HG03060 (cell line): ENCODE data around the gene DYTN.
"Not testable (repeated sequence)": the region's sequence is repeated elsewhere in the genome, so short reads cannot be mapped to it uniquely, and the experiment has no call there.

ENCODE experiments used
- ATAC-seq: cut with Tn5 transposase; IDR thresholded peaks from one replicate; pipeline ENCODE4 v1.9.1; 2021; ENCODE audit warnings: low read depth, moderate number of reproducible peaks; ENCODE audit not compliant: unreplicated experiment

Gene DYTN

GRCh38 chr2:206718296-206718695 lies at the start of gene DYTN:
Gene DYTN (minus strand): TSS chr2:206718396. CDS start chr2:206718279, 117 bp downstream.
- ATAC-seq = no peak

GRCh38 chr2:206766057-206766930 lies 48.1 kb upstream of the DYTN start:
- ATAC-seq = no peak

- ATAC-seq = peak; percentile 88
These were observed 47.3 kb upstream of the DYTN start, which contains the start of the genes FASTKD2 and MDH1B for GRCh38 chr2:206765242-206766056. Gene FASTKD2 (plus strand): TSS chr2:206765606. CDS start chr2:206766694, 1,088 bp downstream. Gene MDH1B (minus strand): TSS chr2:206765328. CDS start chr2:206765271, 57 bp downstream.

GRCh38 chr2:206764673-206765241 lies 46.6 kb upstream of the DYTN start:
- no peak for ATAC-seq

GRCh38 chr2:206756816-206757215 lies 38.6 kb upstream of the DYTN start:
- ATAC-seq = no peak

GRCh38 chr2:206740800-206741199 lies 22.6 kb upstream of the DYTN start:
- ATAC-seq = no peak

- no peak for ATAC-seq
These were observed 21.1 kb upstream of the DYTN start for GRCh38 chr2:206739271-206739670.

- ATAC-seq = no peak
These were observed 18.7 kb upstream of the DYTN start for GRCh38 chr2:206736935-206737334.

GRCh38 chr2:206733341-206733740 lies 15.1 kb upstream of the DYTN start:
- no peak for ATAC-seq

- no peak for ATAC-seq
These were observed 10.3 kb upstream of the DYTN start for GRCh38 chr2:206728277-206729199.

- no peak for ATAC-seq
These were observed 9.1 kb upstream of the DYTN start for GRCh38 chr2:206727287-206727686.

GRCh38 chr2:206723288-206723687 lies 5.1 kb upstream of the DYTN start:
- no peak for ATAC-seq

- peak; percentile 94 for ATAC-seq
These were observed 3.2 kb upstream of the DYTN start for GRCh38 chr2:206721256-206721920.

GRCh38 chr2:206716623-206717022 lies 1.6 kb downstream of the DYTN start:
- no peak for ATAC-seq

- not testable (repeated sequence) for ATAC-seq
These were observed 3.0 kb downstream of the DYTN start for GRCh38 chr2:206715183-206715582.

- ATAC-seq = no peak
These were observed 4.5 kb downstream of the DYTN start for GRCh38 chr2:206713746-206714145.

GRCh38 chr2:206708286-206708685 lies 9.9 kb downstream of the DYTN start:
- ATAC-seq = no peak

GRCh38 chr2:206707164-206707701 lies 11.0 kb downstream of the DYTN start:
- no peak for ATAC-seq

GRCh38 chr2:206701952-206702605 lies 16.1 kb downstream of the DYTN start:
- ATAC-seq = no peak
